Brain pericyte (primary cell): ENCODE data around the gene SPEN.

Source experiments
- DNase-seq: peaks from one replicate; pipeline ENCODE4 v3.0.0-alpha.2; 2012; ENCODE audit warnings: low read depth, low spot score

The SPEN gene

GRCh38 chr1:15983275-15983674 is 135.8 kb downstream of the SPEN start:
- DNase-seq, result no peak

- no peak for DNase-seq
Observed at GRCh38 chr1:15985611-15986297, 138.2 kb downstream of the SPEN start.

- DNase-seq, result no peak
Observed at GRCh38 chr1:15988856-15989736, 141.6 kb downstream of the SPEN start.

DNA sequence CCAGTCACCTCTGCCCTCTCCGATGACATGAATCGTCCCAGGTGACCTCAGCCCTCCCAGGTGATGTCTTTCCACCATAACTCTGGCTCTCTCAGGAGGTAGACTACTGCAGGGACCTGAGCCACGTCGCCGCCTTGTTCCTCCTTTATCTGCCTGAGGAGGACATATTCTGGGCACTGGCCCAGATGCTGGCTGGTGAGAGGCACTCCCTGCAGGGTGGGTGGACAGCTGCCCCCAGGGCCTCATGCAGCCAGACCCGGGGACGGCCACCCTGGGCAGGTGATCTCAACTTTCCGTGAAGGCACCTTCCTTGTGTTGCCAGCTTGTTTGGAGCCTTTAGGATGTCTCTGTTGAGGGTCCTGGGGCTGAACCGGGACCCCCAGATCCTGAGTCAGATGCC is 142.3 kb downstream of the SPEN start:
- no peak for DNase-seq
